NB4 (cell line): ENCODE measurements around the gene GJD3.

ENCODE experiments used
- MYC ChIP-seq: IDR thresholded peaks from 2 replicates; pipeline ENCODE4 v1.6.1; 2011; ENCODE audit warnings: low read depth, low read length
- POLR2A ChIP-seq: IDR thresholded peaks from 2 replicates; pipeline ENCODE4 v1.6.1; 2011; ENCODE audit warnings: mild to moderate bottlenecking; ENCODE audit not compliant: insufficient read length; ENCODE audit errors: extremely low read depth
- TF ChIP-seq, protein P1 (sequence below): IDR thresholded peaks from one replicate; pipeline ENCODE4 v1.5.1; 2012; ENCODE audit warnings: low read depth, low read length
- TF ChIP-seq, protein P2 (sequence below): IDR thresholded peaks from 2 replicates; pipeline ENCODE4 v1.6.1; 2011; ENCODE audit warnings: low read depth, low read length

GRCh38 chr17:40350689-40351358 lies 13.7 kb downstream of the GJD3 start:
- TF ChIP-seq, protein P1, sequence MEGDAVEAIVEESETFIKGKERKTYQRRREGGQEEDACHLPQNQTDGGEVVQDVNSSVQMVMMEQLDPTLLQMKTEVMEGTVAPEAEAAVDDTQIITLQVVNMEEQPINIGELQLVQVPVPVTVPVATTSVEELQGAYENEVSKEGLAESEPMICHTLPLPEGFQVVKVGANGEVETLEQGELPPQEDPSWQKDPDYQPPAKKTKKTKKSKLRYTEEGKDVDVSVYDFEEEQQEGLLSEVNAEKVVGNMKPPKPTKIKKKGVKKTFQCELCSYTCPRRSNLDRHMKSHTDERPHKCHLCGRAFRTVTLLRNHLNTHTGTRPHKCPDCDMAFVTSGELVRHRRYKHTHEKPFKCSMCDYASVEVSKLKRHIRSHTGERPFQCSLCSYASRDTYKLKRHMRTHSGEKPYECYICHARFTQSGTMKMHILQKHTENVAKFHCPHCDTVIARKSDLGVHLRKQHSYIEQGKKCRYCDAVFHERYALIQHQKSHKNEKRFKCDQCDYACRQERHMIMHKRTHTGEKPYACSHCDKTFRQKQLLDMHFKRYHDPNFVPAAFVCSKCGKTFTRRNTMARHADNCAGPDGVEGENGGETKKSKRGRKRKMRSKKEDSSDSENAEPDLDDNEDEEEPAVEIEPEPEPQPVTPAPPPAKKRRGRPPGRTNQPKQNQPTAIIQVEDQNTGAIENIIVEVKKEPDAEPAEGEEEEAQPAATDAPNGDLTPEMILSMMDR = no peak
- TF ChIP-seq POLR2A (no peak), MYC (no peak)
- TF ChIP-seq, protein P2, sequence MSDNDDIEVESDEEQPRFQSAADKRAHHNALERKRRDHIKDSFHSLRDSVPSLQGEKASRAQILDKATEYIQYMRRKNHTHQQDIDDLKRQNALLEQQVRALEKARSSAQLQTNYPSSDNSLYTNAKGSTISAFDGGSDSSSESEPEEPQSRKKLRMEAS = no peak
